Sigmoid colon (tissue), 7 donors: Measurements from ENCODE around the gene ALG9. TPM values are rescaled to one million over a fixed set of nuclear protein-coding genes. Genes with fewer than 3 reads are reported as not detected.
A peak's percentile ranks its signal among the peaks of the same experiment; 100 is the strongest.

Source experiments
- DNase-seq: peaks from one replicate; pipeline ENCODE4 v3.0.0-alpha.2; 2019
- H3K27ac ChIP-seq, 4 donors: fragments of 200-600 bp; sonication (generic); one replicate each; pipeline ENCODE4 v1.5.1; 2016 to 2019; ENCODE audit warnings: mild to moderate bottlenecking in 1 of 4
- H3K27me3 ChIP-seq, 3 donors: fragments of 200-600 bp; sonication (generic); one replicate each; pipeline ENCODE4 v1.5.1; 2019; ENCODE audit warnings: mild to moderate bottlenecking in 1 of 3
- H3K36me3 ChIP-seq, 4 donors: fragments of 200-600 bp; sonication (generic); one replicate each; pipeline ENCODE4 v1.5.1; 2016 to 2019
- H3K4me1 ChIP-seq, 4 donors: fragments of 200-600 bp; sonication (generic); one replicate each; pipeline ENCODE4 v1.5.1; 2017 to 2019
- H3K4me3 ChIP-seq, 4 donors: fragments of 200-600 bp; sonication (generic); one replicate each; pipeline ENCODE4 v1.5.1; 2017 to 2019; ENCODE audit warnings: mild to moderate bottlenecking in 2 of 4, moderate library complexity in 1 of 4
- H3K9me3 ChIP-seq, 4 donors: fragments of 200-600 bp in 3 of 4; sonication (generic) in 3 of 4; one replicate each; pipeline versions ENCODE4 v1.5.1 to v1.6.1; 2013 to 2019
- CTCF ChIP-seq, 4 experiments: fragments of 450-650 bp in 3 of 4; fragments of 200-600 bp in 1 of 4; IDR thresholded peaks; one replicate each; pipeline ENCODE4 v1.5.1; 2016 to 2019; ENCODE audit warnings: antibody characterized with exemption in 4 of 4, mild to moderate bottlenecking in 3 of 4, moderate library complexity in 2 of 4
- EP300 ChIP-seq, 4 donors: sonication (generic); formaldehyde crosslinking; IDR thresholded peaks; one replicate each; pipeline ENCODE4 v1.6.1; 2017; ENCODE audit warnings: antibody characterized with exemption in 4 of 4
- POLR2A ChIP-seq, 2 donors: fragments of 450-650 bp; IDR thresholded peaks; one replicate each; pipeline ENCODE4 v1.6.1; 2016; ENCODE audit warnings: antibody characterized with exemption in 2 of 2, mild to moderate bottlenecking in 2 of 2, moderate library complexity in 2 of 2
- POLR2AphosphoS5 ChIP-seq, 4 donors: sonication (generic); formaldehyde crosslinking; IDR thresholded peaks; one replicate each; pipeline ENCODE4 v1.6.1; 2017; ENCODE audit warnings: antibody characterized with exemption in 4 of 4
- WGBS, 2 donors: extraction: QIAGEN DNeasy Blood & Tissue Kit; methylation state at CpG; one replicate each; pipeline ENCODE4 v1.1.7; 2013; 5-methylcytosine and 5-hydroxymethylcytosine counted together
- intact Hi-C: fragments of 100-400 bp; cut with DNase I; formaldehyde crosslinking; loops from one replicate; pipeline ENCODE4 v1.15.1; 2023
- polyA plus RNA-seq, 3 donors: library from polyadenylated mRNA; stranded (reverse); fragments of 200-250 nt; gene quantifications; one replicate each; pipeline ENCODE4 v1.2.3, GENCODE V29; 2013
- small RNA-seq, 3 donors: library from RNA; depleted of rRNA; stranded (forward); fragments of <200 nt; gene quantifications; one replicate each; pipeline ENCODE3, GENCODE V24; 2016
- total RNA-seq, 4 donors: library from RNA; depleted of rRNA; stranded (reverse); fragments of >200 nt; gene quantifications; one replicate each; pipeline ENCODE4 v1.1.0, GENCODE V29; 2016
- donor health status: healthy with polysubstance abuse.
- donor health status: Bipolar disorder and iron deficiency.
- donor health status: healthy.

ALG9 gene
- total and polyA plus RNA-seq, 7 donors = 6.0 to 40.4 (median 25.5) TPM

- Histone ChIP-seq H3K27ac (peak overlapping the region; percentile 89 to 96 (median 92)), H3K9me3 (no peaks in the 10 kb centered on the region), H3K4me3 (no peak overlapping the region), H3K27me3 (no peaks in the 10 kb centered on the region), H3K36me3 (peaks cover 0 to 29% (median 8%) of the 10 kb centered on the region in 4 donors), H3K4me1 (peaks cover 0 to 59% (median 58%) of the 10 kb centered on the region in 4 donors)
- DNase-seq = peak; percentile 77
- intact Hi-C loops = no loop called here
- TF ChIP-seq POLR2A (IDR thresholded peaks at IDR 0.05) (no peak), POLR2AphosphoS5 (IDR thresholded peaks at IDR 0.05) (peak; percentile 12 to 41 (median 30)), EP300 (IDR thresholded peaks at IDR 0.05) (peak in 1 of 4 donors; percentile 8), CTCF (IDR thresholded peaks at IDR 0.05) (no peak)
- WGBS, 2 donors = 81 to 83% methylated on average over 14 of the region's 14 CpGs
These were observed 133.8 kb downstream of the ALG9 start for GRCh38 chr11:111737444-111738210.

GRCh38 chr11:111736621-111737443 is 134.5 kb downstream of the ALG9 start:
- Histone ChIP-seq H3K9me3 (no peaks in the 10 kb centered on the region), H3K27ac (peak overlapping the region; percentile 89 to 96 (median 92)), H3K36me3 (peaks cover 0 to 21% (median 6%) of the 10 kb centered on the region in 4 donors), H3K4me1 (peaks cover 0 to 67% (median 65%) of the 10 kb centered on the region in 4 donors), H3K27me3 (no peaks in the 10 kb centered on the region), H3K4me3 (no peak overlapping the region)
- 84 to 90% methylated on average over 15 of the region's 15 CpGs for WGBS, 2 donors
- intact Hi-C loops = no loop called here
- TF ChIP-seq EP300 (IDR thresholded peaks at IDR 0.05) (no peak), POLR2AphosphoS5 (IDR thresholded peaks at IDR 0.05) (no peak), POLR2A (IDR thresholded peaks at IDR 0.05) (no peak), CTCF (IDR thresholded peaks at IDR 0.05) (no peak)
- DNase-seq = no peak

Small RNA genes lying within 50 kb of the gene (small RNA-seq; reads per million reads assigned to genes)
- 0 reads per million in 3 donors for gene GNG5P3
- 0 to 0.22 (median 0) reads per million in 3 donors for gene RPL37AP8

Other genes starting within 250 kb of the ALG9 start
- 10 to 100 TPM; 13.5 to 16.0 (median 14.8) TPM for gene PPP2R1B, start 105.2 kb downstream of the ALG9 start, total RNA-seq
- 10 to 100 TPM in 2 of 3 donors, 1 to 10 TPM in 1; 9.0 to 17.8 (median 14.9) TPM for gene PPP2R1B, start 105.2 kb downstream of the ALG9 start, polyA plus RNA-seq
- 1 to 10 TPM in 2 of 4 donors, under 1 TPM in 2; 0.54 to 1.7 (median 1.1) TPM for gene FDXACB1, start 7.6 kb upstream of the ALG9 start, total RNA-seq
- 1 to 10 TPM; 1.2 to 2.1 (median 1.2) TPM for gene FDXACB1, start 7.6 kb upstream of the ALG9 start, polyA plus RNA-seq
- gene CFAP68, start 8.0 kb upstream of the ALG9 start, total RNA-seq = 10 to 100 TPM in 3 of 4 donors, 1 to 10 TPM in 1; 9.1 to 44.3 (median 13.4) TPM
- gene CFAP68, start 8.0 kb upstream of the ALG9 start, polyA plus RNA-seq = 10 to 100 TPM; 18.9 to 35.4 (median 23.4) TPM
- 100 to 1,000 TPM; 151 to 299 (median 225) TPM for gene CRYAB, start 40.2 kb upstream of the ALG9 start, total RNA-seq
- 10 to 100 TPM; 25.0 to 99.7 (median 63.0) TPM for gene CRYAB, start 40.2 kb upstream of the ALG9 start, polyA plus RNA-seq
- 1 to 10 TPM in 2 of 4 donors, under 1 TPM in 1, not detected in 1; 0.83 to 3.0 (median 1.4) TPM for gene HSPB2, start 41.2 kb upstream of the ALG9 start, total RNA-seq
- 10 to 100 TPM in 1 of 3 donors, 1 to 10 TPM in 1, under 1 TPM in 1; 0.69 to 11.4 (median 3.6) TPM for gene HSPB2, start 41.2 kb upstream of the ALG9 start, polyA plus RNA-seq
- 1 to 10 TPM in 1 of 4 donors, not detected in 3; 3.9 TPM for gene C11orf52, start 47.3 kb upstream of the ALG9 start, total RNA-seq
- 10 to 100 TPM in 2 of 3 donors, 1 to 10 TPM in 1; 6.3 to 17.8 (median 16.8) TPM for gene C11orf52, start 47.3 kb upstream of the ALG9 start, polyA plus RNA-seq
- gene DIXDC1, start 65.8 kb upstream of the ALG9 start, total RNA-seq = 100 to 1,000 TPM in 2 of 4 donors, 10 to 100 TPM in 2; 92.7 to 105 (median 99.2) TPM
- gene DIXDC1, start 65.8 kb upstream of the ALG9 start, polyA plus RNA-seq = 10 to 100 TPM in 1 of 3 donors, 1 to 10 TPM in 2; 2.3 to 12.0 (median 9.2) TPM
- 10 to 100 TPM; 23.2 to 34.6 (median 26.0) TPM for gene DLAT, start 153.8 kb upstream of the ALG9 start, total RNA-seq
- 10 to 100 TPM; 23.4 to 49.0 (median 28.2) TPM for gene DLAT, start 153.8 kb upstream of the ALG9 start, polyA plus RNA-seq
- 1 to 10 TPM; 1.7 to 3.9 (median 2.8) TPM for gene PIH1D2, start 202.4 kb upstream of the ALG9 start, total RNA-seq
- gene PIH1D2, start 202.4 kb upstream of the ALG9 start, polyA plus RNA-seq = 1 to 10 TPM in 1 of 3 donors, under 1 TPM in 1, not detected in 1; 0.60 to 1.5 TPM
- gene NKAPD1, start 202.7 kb upstream of the ALG9 start, total RNA-seq = 10 to 100 TPM; 14.6 to 19.4 (median 17.5) TPM
- gene NKAPD1, start 202.7 kb upstream of the ALG9 start, polyA plus RNA-seq = 10 to 100 TPM; 11.1 to 16.2 (median 14.4) TPM
- gene TIMM8B, start 215.2 kb upstream of the ALG9 start, total RNA-seq = 10 to 100 TPM; 19.1 to 62.1 (median 40.5) TPM
- 100 to 1,000 TPM; 152 to 153 (median 153) TPM for gene TIMM8B, start 215.2 kb upstream of the ALG9 start, polyA plus RNA-seq
- 100 to 1,000 TPM in 3 of 4 donors, 10 to 100 TPM in 1; 96.4 to 169 (median 134) TPM for gene SDHD, start 215.3 kb upstream of the ALG9 start, total RNA-seq
- 100 to 1,000 TPM; 160 to 545 (median 304) TPM for gene SDHD, start 215.3 kb upstream of the ALG9 start, polyA plus RNA-seq